HCT116 (cell line): Measurements from ENCODE around the gene C2CD4B. TPM values are rescaled to one million over a fixed set of nuclear protein-coding genes. Genes with fewer than 3 reads are reported as not detected.

Experiments
- ATAC-seq: fragments of 200-7000 bp; cut with Tn5 transposase; 2 replicates; pipeline ENCODE4 v1.9.1; 2020; ENCODE audit warnings: mild to moderate bottlenecking, moderate library complexity
- BruUV-seq: library from RNA; stranded (reverse); fragments of 400-500 nt; replicated peaks from 2 replicates; lab custom pipeline; 2021; lab: Mats Ljungman, UMichigan
- CTCF ChIA-PET: fragments of 300-600 bp; sonication (Branson Sonifier 250); formaldehyde crosslinking; loops from one replicate; lab custom pipeline; 2021; ENCODE audit warnings: antibody characterized with exemption; lab: Charles Lee
- POLR2A ChIA-PET: fragments of 300-600, 350-600 bp; sonication (Branson Sonifier 250); formaldehyde crosslinking; loops from one replicate; lab custom pipeline; 2021; ENCODE audit warnings: antibody characterized with exemption; lab: Charles Lee
- RAD21 ChIA-PET, 2 experiments: fragments of 300-600 bp; sonication (Branson Sonifier 250); formaldehyde crosslinking; loops; one replicate each; lab custom pipeline; 2023; ENCODE audit warnings: low total read pairs in 2 of 2; ENCODE audit not compliant: uncharacterized antibody in 2 of 2, unreplicated experiment in 2 of 2, low non-redundant PET in 1 of 2; lab: Charles Lee
- DNase-seq: peaks from one replicate; pipeline ENCODE4 v3.0.0-alpha.2; 2010; ENCODE audit warnings: low read depth, low spot score
- H2AFZ ChIP-seq: fragments of 200-600 bp; shearing (Covaris generic), sonication (generic); 2 replicates; pipeline ENCODE4 v1.6.1; 2017; ENCODE audit warnings: low read depth, mixed run types, mixed read lengths, antibody characterized with exemption, low read length; ENCODE audit not compliant: poor library complexity, severe bottlenecking
- H3K27ac ChIP-seq: 2 replicates; pipeline ENCODE4 v1.5.1; 2012; ENCODE audit warnings: low read depth, low read length
- H3K27me3 ChIP-seq: fragments of 200-600 bp; sonication (generic); 2 replicates; pipeline ENCODE4 v1.6.1; 2016; ENCODE audit warnings: mixed run types, low read length, mixed read lengths; ENCODE audit not compliant: insufficient read depth
- H3K36me3 ChIP-seq, 2 experiments: fragments of 200-500 bp in 1 of 2; fragments of 200-600 bp in 1 of 2; sonication (Bioruptor generic) in 1 of 2; sonication (generic) in 1 of 2; 2 replicates each; pipeline versions ENCODE4 v1.5.1 to v1.6.1; 2014 to 2016; ENCODE audit warnings: low read length in 2 of 2, inconsistent platforms in 1 of 2, mixed read lengths in 1 of 2, mixed run types in 1 of 2; ENCODE audit not compliant: insufficient read depth in 2 of 2, control insufficient read depth in 1 of 2
- H3K4me1 ChIP-seq, 2 experiments: fragments of 200-600 bp in 1 of 2; sonication (generic) in 1 of 2; 2 replicates each; pipeline versions ENCODE4 v1.5.1 to v1.6.1; 2012 to 2017; ENCODE audit warnings: low read length in 2 of 2, inconsistent platforms in 1 of 2, mild to moderate bottlenecking in 1 of 2, mixed read lengths in 1 of 2, mixed run types in 1 of 2, moderate library complexity in 1 of 2; ENCODE audit not compliant: insufficient read depth in 2 of 2, control insufficient read depth in 1 of 2
- H3K4me2 ChIP-seq: fragments of 200-600 bp; sonication (generic); 2 replicates; pipeline ENCODE4 v1.6.1; 2017; ENCODE audit warnings: mixed run types, low read length, mixed read lengths
- H3K4me3 ChIP-seq, 2 experiments: fragments of 200-600 bp in 1 of 2; sonication (generic) in 1 of 2; replicated peaks in 1 of 2; 2 replicates each; pipeline ENCODE4 v1.5.1; 2011 to 2016; ENCODE audit warnings: low read length in 2 of 2, control low read depth in 1 of 2, low read depth in 1 of 2, mild to moderate bottlenecking in 1 of 2, mixed read lengths in 1 of 2, mixed run types in 1 of 2
- H3K79me2 ChIP-seq: fragments of 200-600 bp; sonication (generic); 2 replicates; pipeline ENCODE4 v1.6.1; 2017; ENCODE audit warnings: mild to moderate bottlenecking, mixed run types, low read length, moderate library complexity, mixed read lengths; ENCODE audit not compliant: insufficient read depth
- H3K9ac ChIP-seq: fragments of 200-600 bp; sonication (generic); 2 replicates; pipeline ENCODE4 v1.6.1; 2016; ENCODE audit warnings: low read length, mixed read lengths
- H3K9me2 ChIP-seq: fragments of 200-600 bp; sonication (generic), shearing (Covaris generic); 2 replicates; pipeline ENCODE4 v1.6.1; 2017; ENCODE audit warnings: mixed run types, mild to moderate bottlenecking, moderate library complexity; ENCODE audit not compliant: insufficient read depth
- H3K9me3 ChIP-seq, 2 experiments: fragments of 200-500 bp in 1 of 2; fragments of 200-600 bp in 1 of 2; sonication (Bioruptor generic) in 1 of 2; sonication (generic) in 1 of 2; 2 replicates each; pipeline ENCODE4 v1.6.1; 2014 to 2017; ENCODE audit warnings: low read length in 2 of 2, mixed read lengths in 2 of 2, inconsistent platforms in 1 of 2, low read depth in 1 of 2, mild to moderate bottlenecking in 1 of 2, mixed run types in 1 of 2, moderate library complexity in 1 of 2; ENCODE audit not compliant: control insufficient read depth in 1 of 2, insufficient read depth in 1 of 2
- H4K20me1 ChIP-seq: fragments of 200-600 bp; sonication (generic), shearing (Covaris generic); 2 replicates; pipeline ENCODE4 v1.6.1; 2017; ENCODE audit warnings: mixed run types, mild to moderate bottlenecking, moderate library complexity; ENCODE audit not compliant: insufficient read depth
- EZH2phosphoT487 ChIP-seq: fragments of 200-600 bp; IDR thresholded peaks from 2 replicates; pipeline ENCODE4 v1.6.1; 2018; ENCODE audit warnings: antibody characterized with exemption, borderline replicate concordance
- POLR2A ChIP-seq: IDR thresholded peaks from 2 replicates; pipeline ENCODE4 v1.7.0; 2011; ENCODE audit warnings: borderline replicate concordance; ENCODE audit not compliant: insufficient read depth, insufficient read length; ENCODE audit errors: extremely low read depth
- RAD21 ChIP-seq: IDR thresholded peaks from 2 replicates; pipeline ENCODE4 v1.6.1; 2012; ENCODE audit warnings: low read depth, mild to moderate bottlenecking
- intact Hi-C: fragments of 100-400 bp; cut with micrococcal nuclease; formaldehyde crosslinking; loops from 2 replicates; pipeline ENCODE4 v1.10.0; 2022
- total RNA-seq: library from RNA; stranded (reverse); gene quantifications from one replicate; pipeline ENCODE4 v1.2.1, GENCODE V29; 2021; ENCODE audit not compliant: unreplicated experiment
- TF ChIP-seq, protein P1 (sequence below): IDR thresholded peaks from 2 replicates; pipeline ENCODE4 v1.6.1; 2012
- TF ChIP-seq, protein P2 (sequence below): IDR thresholded peaks from 2 replicates; pipeline ENCODE4 v1.6.1; 2012; ENCODE audit warnings: low read depth

Gene C2CD4B
- total RNA-seq, 1 experiment from 2014 or later = not detected

DNA sequence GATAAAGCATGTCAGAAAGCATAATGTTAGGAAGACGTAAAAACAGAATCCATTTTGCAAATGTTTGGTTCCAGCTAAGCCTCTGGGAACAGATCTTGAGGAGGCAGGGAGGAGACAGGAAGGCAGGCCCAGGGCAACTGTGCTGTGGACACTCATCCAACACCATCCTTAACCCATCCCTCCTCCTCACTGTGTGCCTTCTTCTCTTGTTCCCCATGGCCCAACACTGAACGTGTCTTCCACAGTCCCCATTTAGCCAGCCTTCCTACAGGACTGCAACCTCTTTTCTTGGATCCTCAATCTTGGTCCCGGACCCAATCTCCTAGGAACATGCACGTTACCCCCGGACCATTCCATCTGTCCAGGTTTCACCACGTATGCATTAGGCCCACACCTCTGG is 15.4 kb downstream of the C2CD4B start:
- intact Hi-C loops = no loop called here
- BruUV-seq = no TSS peak
- no peaks in the 10 kb centered on the region for H3K27me3 ChIP-seq

More for the DNA sequence above, 15.4 kb downstream of the C2CD4B start:
- Histone ChIP-seq H3K9ac (no peak overlapping the region), H3K36me3 (no peaks in the 10 kb centered on the region), H3K9me2 (no peaks in the 10 kb centered on the region), H2AFZ (no peak overlapping the region), H3K27ac (no peak overlapping the region), H3K4me1 (no peaks in the 10 kb centered on the region), H3K4me3 (no peak overlapping the region), H4K20me1 (no peaks in the 10 kb centered on the region), H3K79me2 (no peaks in the 10 kb centered on the region), H3K4me2 (no peak overlapping the region), H3K9me3 (no peaks in the 10 kb centered on the region)
- DNase-seq (no peak), ATAC-seq (no peak)
- RAD21 ChIA-PET = no interaction called here
- POLR2A ChIA-PET = no interaction called here
- CTCF ChIA-PET = no interaction called here
- TF ChIP-seq RAD21 = no peak
- no peak for TF ChIP-seq EZH2phosphoT487
- TF ChIP-seq, protein P1, sequence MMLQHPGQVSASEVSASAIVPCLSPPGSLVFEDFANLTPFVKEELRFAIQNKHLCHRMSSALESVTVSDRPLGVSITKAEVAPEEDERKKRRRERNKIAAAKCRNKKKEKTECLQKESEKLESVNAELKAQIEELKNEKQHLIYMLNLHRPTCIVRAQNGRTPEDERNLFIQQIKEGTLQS = no peak
- TF ChIP-seq POLR2A = no peak
- TF ChIP-seq, protein P2, sequence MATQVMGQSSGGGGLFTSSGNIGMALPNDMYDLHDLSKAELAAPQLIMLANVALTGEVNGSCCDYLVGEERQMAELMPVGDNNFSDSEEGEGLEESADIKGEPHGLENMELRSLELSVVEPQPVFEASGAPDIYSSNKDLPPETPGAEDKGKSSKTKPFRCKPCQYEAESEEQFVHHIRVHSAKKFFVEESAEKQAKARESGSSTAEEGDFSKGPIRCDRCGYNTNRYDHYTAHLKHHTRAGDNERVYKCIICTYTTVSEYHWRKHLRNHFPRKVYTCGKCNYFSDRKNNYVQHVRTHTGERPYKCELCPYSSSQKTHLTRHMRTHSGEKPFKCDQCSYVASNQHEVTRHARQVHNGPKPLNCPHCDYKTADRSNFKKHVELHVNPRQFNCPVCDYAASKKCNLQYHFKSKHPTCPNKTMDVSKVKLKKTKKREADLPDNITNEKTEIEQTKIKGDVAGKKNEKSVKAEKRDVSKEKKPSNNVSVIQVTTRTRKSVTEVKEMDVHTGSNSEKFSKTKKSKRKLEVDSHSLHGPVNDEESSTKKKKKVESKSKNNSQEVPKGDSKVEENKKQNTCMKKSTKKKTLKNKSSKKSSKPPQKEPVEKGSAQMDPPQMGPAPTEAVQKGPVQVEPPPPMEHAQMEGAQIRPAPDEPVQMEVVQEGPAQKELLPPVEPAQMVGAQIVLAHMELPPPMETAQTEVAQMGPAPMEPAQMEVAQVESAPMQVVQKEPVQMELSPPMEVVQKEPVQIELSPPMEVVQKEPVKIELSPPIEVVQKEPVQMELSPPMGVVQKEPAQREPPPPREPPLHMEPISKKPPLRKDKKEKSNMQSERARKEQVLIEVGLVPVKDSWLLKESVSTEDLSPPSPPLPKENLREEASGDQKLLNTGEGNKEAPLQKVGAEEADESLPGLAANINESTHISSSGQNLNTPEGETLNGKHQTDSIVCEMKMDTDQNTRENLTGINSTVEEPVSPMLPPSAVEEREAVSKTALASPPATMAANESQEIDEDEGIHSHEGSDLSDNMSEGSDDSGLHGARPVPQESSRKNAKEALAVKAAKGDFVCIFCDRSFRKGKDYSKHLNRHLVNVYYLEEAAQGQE = no peak
